K562 (cell line): ENCODE data around the gene CLNK. TPM values are rescaled to one million over a fixed set of nuclear protein-coding genes. Genes with fewer than 3 reads are reported as not detected.
A peak's percentile ranks its signal among the peaks of the same experiment; 100 is the strongest.

Source experiments
- ARID1B ChIP-seq: fragments of 450-650 bp; IDR thresholded peaks from 2 replicates; pipeline ENCODE4 v1.6.1; 2016; ENCODE audit warnings: antibody characterized with exemption, mild to moderate bottlenecking, inconsistent platforms
- CAMTA2 ChIP-seq: fragments of 250-450 bp; sonication (Bioruptor Pico); conservative IDR thresholded peaks from 2 replicates; pipeline ENCODE4 v1.5.1; 2022
- CHCHD3 ChIP-seq: fragments of 250-450 bp; sonication (Bioruptor Pico); IDR thresholded peaks from 2 replicates; pipeline ENCODE4 v2.1.2; 2022; ENCODE audit warnings: mild to moderate bottlenecking
- CREB1 ChIP-seq, 2 experiments: sonication (generic) in 1 of 2; formaldehyde crosslinking in 1 of 2; IDR thresholded peaks; 2 replicates each; pipeline versions ENCODE4 v1.6.1 to v1.8.0; 2012 to 2022; ENCODE audit warnings: inconsistent platforms in 1 of 2, mild to moderate bottlenecking in 1 of 2, missing genetic modification reagents in 1 of 2, moderate library complexity in 1 of 2
- FOXA1 ChIP-seq: fragments of 450-650 bp; IDR thresholded peaks from 2 replicates; pipeline ENCODE4 v1.6.1; 2016; ENCODE audit warnings: mild to moderate bottlenecking, borderline replicate concordance
- GATAD2B ChIP-seq: fragments of 450-650 bp; IDR thresholded peaks from 2 replicates; pipeline ENCODE4 v1.6.1; 2017; ENCODE audit warnings: mild to moderate bottlenecking, borderline replicate concordance
- GTF2F1 ChIP-seq: IDR thresholded peaks from 2 replicates; pipeline ENCODE4 v1.6.1; 2011; ENCODE audit warnings: low read depth, low read length, improper control_type of control experiment
- HDAC2 ChIP-seq: fragments of 450-650 bp; IDR thresholded peaks from 2 replicates; pipeline ENCODE4 v1.6.1; 2016; ENCODE audit warnings: mild to moderate bottlenecking
- ILK ChIP-seq: fragments of 450-650 bp; IDR thresholded peaks from 2 replicates; pipeline ENCODE4 v1.6.1; 2016; ENCODE audit warnings: missing genetic modification characterization, low read depth, mild to moderate bottlenecking, missing compliant biosample characterization, moderate library complexity, borderline replicate concordance
- KLF1 ChIP-seq: fragments of 450-650 bp; IDR thresholded peaks from 2 replicates; pipeline ENCODE4 v1.6.1; 2016; ENCODE audit warnings: missing genetic modification characterization, missing compliant biosample characterization
- NUFIP1 ChIP-seq: fragments of 450-650 bp; IDR thresholded peaks from 2 replicates; pipeline ENCODE4 v1.6.1; 2018; ENCODE audit not compliant: partially characterized antibody
- PCBP2 ChIP-seq: fragments of 200-400 bp; formaldehyde crosslinking; IDR thresholded peaks from 2 replicates; pipeline ENCODE4 v1.6.1; 2018; ENCODE audit warnings: low read length, low read depth, mild to moderate bottlenecking, moderate library complexity; ENCODE audit not compliant: poor library complexity, severe bottlenecking
- RAD21 ChIP-seq, 2 experiments: fragments of 250-450 bp in 1 of 2; fragments of 450-650 bp in 1 of 2; sonication (Bioruptor Pico) in 1 of 2; formaldehyde crosslinking in 1 of 2; IDR thresholded peaks in 1 of 2; conservative IDR thresholded peaks in 1 of 2; 2 replicates each; pipeline versions ENCODE4 v1.4.0 to v1.8.0; 2020 to 2022; ENCODE audit warnings: mild to moderate bottlenecking in 2 of 2, moderate library complexity in 1 of 2
- SMAD4 ChIP-seq: fragments of 250-450 bp; sonication (Bioruptor Pico); conservative IDR thresholded peaks from 2 replicates; pipeline ENCODE4 v1.8.0; 2021; ENCODE audit warnings: inconsistent platforms, mild to moderate bottlenecking, moderate library complexity
- SPI1 ChIP-seq: IDR thresholded peaks from 2 replicates; pipeline ENCODE4 v1.6.1; 2011; ENCODE audit warnings: low read depth, low read length, control low read depth, borderline replicate concordance
- SRSF3 ChIP-seq: fragments of 200-400 bp; formaldehyde crosslinking; IDR thresholded peaks from 2 replicates; pipeline ENCODE4 v1.6.1; 2016; ENCODE audit warnings: mild to moderate bottlenecking, low read length, moderate library complexity; ENCODE audit not compliant: insufficient read depth
- SRSF9 ChIP-seq: fragments of 200-400 bp; formaldehyde crosslinking; IDR thresholded peaks from 2 replicates; pipeline ENCODE4 v1.6.1; 2017; ENCODE audit warnings: low read depth, low read length, borderline replicate concordance
- TEAD4 ChIP-seq, 2 experiments: sonication (generic) in 1 of 2; formaldehyde crosslinking in 1 of 2; IDR thresholded peaks; 2 replicates each; pipeline versions ENCODE4 v1.6.1 to v1.8.0; 2012 to 2022; ENCODE audit warnings: borderline replicate concordance in 1 of 2, inconsistent platforms in 1 of 2, low read length in 1 of 2, mild to moderate bottlenecking in 1 of 2, missing genetic modification reagents in 1 of 2
- ZBTB12 ChIP-seq: fragments of 250-450 bp; sonication (Bioruptor Pico); IDR thresholded peaks from 2 replicates; pipeline ENCODE4 v1.4.0; 2020
- ZC3H11A ChIP-seq: IDR thresholded peaks from 2 replicates; pipeline ENCODE4 v1.6.1; 2012; ENCODE audit warnings: low read depth, low read length, improper control_type of control experiment
- ZNF121 ChIP-seq: sonication (generic); formaldehyde crosslinking; conservative IDR thresholded peaks from 2 replicates; pipeline ENCODE4 v1.8.0; 2022; ENCODE audit warnings: missing genetic modification reagents
- ZNF316 ChIP-seq: fragments of 450-650 bp; IDR thresholded peaks from 2 replicates; pipeline ENCODE4 v1.6.1; 2016
- ZNF778 ChIP-seq: fragments of 450-650 bp; formaldehyde crosslinking; IDR thresholded peaks from 2 replicates; pipeline ENCODE4 v1.4.0; 2020; ENCODE audit warnings: mild to moderate bottlenecking, moderate library complexity
- polyA plus RNA-seq, 8 experiments: library from polyadenylated mRNA; depleted of rRNA in 4 of 8; stranded (reverse) in 5 of 8; unstranded in 3 of 8; fragments of >200 nt; fragmentation: Nextera tagmentation in 2 of 8; fragmentation: Illumina TruSeq in 1 of 8; extraction: Ambion mirVana in 2 of 8; extraction: Trizol in 1 of 8; gene quantifications; 2 replicates each; pipeline versions ENCODE4 v1.2.1 to v1.2.3, GENCODE V29; 2011 to 2014; ENCODE audit warnings: inconsistent platforms in 1 of 8, missing spikeins in 1 of 8
- total RNA-seq, 7 experiments: library from RNA; depleted of rRNA in 6 of 7; stranded (reverse); fragments of >200 nt in 6 of 7; fragmentation: Illumina TruSeq in 2 of 7; extraction: Trizol in 2 of 7; gene quantifications; 2 replicates each; pipeline versions ENCODE4 v1.2.1 to v1.2.3, GENCODE V29; 2011 to 2021; ENCODE audit warnings: low replicate concordance in 1 of 7
- TF ChIP-seq, protein P1 (sequence below): fragments of 450-650 bp; conservative IDR thresholded peaks from 2 replicates; pipeline ENCODE4 v1.6.1; 2016; ENCODE audit warnings: missing genetic modification characterization, low read depth, mild to moderate bottlenecking, control low read depth, missing compliant biosample characterization
- TF ChIP-seq, protein P2 (sequence below), 3 experiments: IDR thresholded peaks in 2 of 3; conservative IDR thresholded peaks in 1 of 3; 2 replicates each; pipeline ENCODE4 v1.5.1; 2011 to 2012; ENCODE audit warnings: low read length in 3 of 3, mild to moderate bottlenecking in 3 of 3, control low read depth in 2 of 3, improper control_type of control experiment in 1 of 3, inconsistent platforms in 1 of 3, low read depth in 1 of 3, mixed read lengths in 1 of 3, moderate library complexity in 1 of 3; ENCODE audit not compliant: insufficient read depth in 2 of 3

Gene CLNK
- total and polyA plus RNA-seq, 9 of the 15 experiments (the other 6 are each of a cell fraction or from before 2014, with no cell fraction given), result not detected

DNA sequence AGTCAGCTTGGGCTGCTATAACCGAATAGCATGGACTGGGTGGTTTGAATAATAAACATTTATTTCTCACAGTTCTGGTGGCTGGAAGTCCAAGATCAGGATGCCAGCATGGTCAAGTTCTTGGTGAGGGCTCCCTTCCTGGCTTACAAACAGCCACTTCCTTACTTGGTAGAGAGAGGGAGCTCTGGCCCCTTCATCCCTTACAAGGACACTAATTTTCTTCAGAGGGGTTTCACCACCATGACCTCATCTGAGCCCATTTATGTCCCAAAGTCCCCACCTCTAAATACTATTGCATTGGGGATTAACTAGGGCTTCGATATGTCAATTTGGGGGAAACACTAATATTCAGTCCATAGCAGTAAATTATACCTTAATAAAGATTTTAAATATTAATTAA is 61.8 kb downstream of the CLNK start (continued):
- TF ChIP-seq ZNF778 (CRISPR knock-in tag) (no peak), GTF2F1 (no peak), CAMTA2 (CRISPR knock-in tag) (no peak), TEAD4 (IDR thresholded peaks at IDR 0.05; ENCODE audit: low read length) (no peak), TEAD4 (CRISPR knock-in tag; IDR thresholded peaks at IDR 0.05; ENCODE audit: borderline replicate concordance) (no peak), SRSF9 (no peak), KLF1 (tag) (no peak), CREB1 (IDR thresholded peaks at IDR 0.05) (no peak), CREB1 (CRISPR knock-in tag; IDR thresholded peaks at IDR 0.05) (no peak), FOXA1 (no peak), RAD21 (CRISPR knock-in tag; conservative IDR thresholded peaks at IDR 0.05 in 1 of 2, IDR thresholded peaks at IDR 0.05 in 1 of 2) (peak in 1 of 2 experiments; percentile 50; a peak in 2 of 4 replicates), ZC3H11A (no peak), ARID1B (no peak), ZBTB12 (no peak), SMAD4 (CRISPR knock-in tag) (no peak), NUFIP1 (no peak), SRSF3 (no peak), PCBP2 (no peak), ZNF121 (CRISPR knock-in tag) (no peak), GATAD2B (no peak), ZNF316 (no peak), SPI1 (0 out of 2 replicates have a peak, but pooled peaks have one; percentile 6), HDAC2 (no peak), CHCHD3 (CRISPR knock-in tag) (no peak), ILK (tag) (no peak)
- TF ChIP-seq, protein P1, sequence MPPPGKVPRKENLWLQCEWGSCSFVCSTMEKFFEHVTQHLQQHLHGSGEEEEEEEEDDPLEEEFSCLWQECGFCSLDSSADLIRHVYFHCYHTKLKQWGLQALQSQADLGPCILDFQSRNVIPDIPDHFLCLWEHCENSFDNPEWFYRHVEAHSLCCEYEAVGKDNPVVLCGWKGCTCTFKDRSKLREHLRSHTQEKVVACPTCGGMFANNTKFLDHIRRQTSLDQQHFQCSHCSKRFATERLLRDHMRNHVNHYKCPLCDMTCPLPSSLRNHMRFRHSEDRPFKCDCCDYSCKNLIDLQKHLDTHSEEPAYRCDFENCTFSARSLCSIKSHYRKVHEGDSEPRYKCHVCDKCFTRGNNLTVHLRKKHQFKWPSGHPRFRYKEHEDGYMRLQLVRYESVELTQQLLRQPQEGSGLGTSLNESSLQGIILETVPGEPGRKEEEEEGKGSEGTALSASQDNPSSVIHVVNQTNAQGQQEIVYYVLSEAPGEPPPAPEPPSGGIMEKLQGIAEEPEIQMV (tag), result no peak
- TF ChIP-seq, protein P2, sequence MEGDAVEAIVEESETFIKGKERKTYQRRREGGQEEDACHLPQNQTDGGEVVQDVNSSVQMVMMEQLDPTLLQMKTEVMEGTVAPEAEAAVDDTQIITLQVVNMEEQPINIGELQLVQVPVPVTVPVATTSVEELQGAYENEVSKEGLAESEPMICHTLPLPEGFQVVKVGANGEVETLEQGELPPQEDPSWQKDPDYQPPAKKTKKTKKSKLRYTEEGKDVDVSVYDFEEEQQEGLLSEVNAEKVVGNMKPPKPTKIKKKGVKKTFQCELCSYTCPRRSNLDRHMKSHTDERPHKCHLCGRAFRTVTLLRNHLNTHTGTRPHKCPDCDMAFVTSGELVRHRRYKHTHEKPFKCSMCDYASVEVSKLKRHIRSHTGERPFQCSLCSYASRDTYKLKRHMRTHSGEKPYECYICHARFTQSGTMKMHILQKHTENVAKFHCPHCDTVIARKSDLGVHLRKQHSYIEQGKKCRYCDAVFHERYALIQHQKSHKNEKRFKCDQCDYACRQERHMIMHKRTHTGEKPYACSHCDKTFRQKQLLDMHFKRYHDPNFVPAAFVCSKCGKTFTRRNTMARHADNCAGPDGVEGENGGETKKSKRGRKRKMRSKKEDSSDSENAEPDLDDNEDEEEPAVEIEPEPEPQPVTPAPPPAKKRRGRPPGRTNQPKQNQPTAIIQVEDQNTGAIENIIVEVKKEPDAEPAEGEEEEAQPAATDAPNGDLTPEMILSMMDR (IDR thresholded peaks at IDR 0.05 in 2 of 3, conservative IDR thresholded peaks at IDR 0.05 in 1 of 3; ENCODE audit: insufficient read depth in 2 of 3, low read depth in 1 of 3, low read length in 3 of 3), result peak; percentile 14 to 31 (median 20); a peak in 2 of 6 replicates
